SK-N-MC (cell line): Measurements from ENCODE around the gene DNAJC16.

Experiments
- EZH2 ChIP-seq: fragments of 200-600 bp; sonication (generic); IDR thresholded peaks from one replicate; pipeline ENCODE4 v1.6.1; 2017; ENCODE audit warnings: antibody characterized with exemption
- FOXP2 ChIP-seq: optimal IDR thresholded peaks from 2 replicates; pipeline ENCODE3; 2011; ENCODE audit warnings: mild to moderate bottlenecking, moderate library complexity; ENCODE audit not compliant: insufficient read depth; ENCODE audit errors: extremely low read length, control extremely low read depth
- POLR2AphosphoS5 ChIP-seq: IDR thresholded peaks from 2 replicates; pipeline ENCODE4 v1.6.1; 2012; ENCODE audit warnings: mild to moderate bottlenecking, low read depth, low read length, borderline replicate concordance

DNA sequence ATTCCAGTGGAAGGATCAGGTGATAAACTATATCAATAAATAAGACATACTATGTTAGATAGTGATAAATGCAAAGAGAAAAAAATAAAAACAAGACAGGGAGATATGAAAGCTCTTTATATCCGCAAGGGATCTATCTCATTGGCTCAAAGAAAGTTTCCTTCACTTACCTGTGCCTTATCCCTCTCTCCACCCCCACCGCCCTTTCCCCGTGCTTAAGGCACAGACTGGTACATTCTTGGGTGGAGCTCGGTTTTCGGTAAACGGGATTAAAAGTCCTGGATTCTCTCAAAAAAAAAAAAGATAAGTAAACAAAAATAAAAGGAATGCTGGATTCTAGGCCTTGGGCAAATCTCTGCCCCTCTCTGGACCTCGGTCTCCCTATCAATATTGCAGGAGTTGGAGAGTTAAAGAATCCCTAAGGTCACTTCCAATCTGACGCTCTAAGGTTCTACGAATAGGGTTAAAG lies 593 bp upstream of the DNAJC16 start:
- TF ChIP-seq POLR2AphosphoS5 (no peak), EZH2 (no peak), FOXP2 (no peak)
